NB4 (cell line): Measurements from ENCODE around the gene ACIN1.

Experiments
- DNase-seq: peaks from one replicate; pipeline ENCODE4 v3.0.0; 2010; ENCODE audit warnings: low read depth
- H3K4me3 ChIP-seq: one replicate; pipeline ENCODE4 v1.5.1; 2011; ENCODE audit warnings: mild to moderate bottlenecking, low read depth, low read length, moderate library complexity
- MYC ChIP-seq: IDR thresholded peaks from 2 replicates; pipeline ENCODE4 v1.6.1; 2011; ENCODE audit warnings: low read depth, low read length
- POLR2A ChIP-seq: IDR thresholded peaks from 2 replicates; pipeline ENCODE4 v1.6.1; 2011; ENCODE audit warnings: mild to moderate bottlenecking; ENCODE audit not compliant: insufficient read length; ENCODE audit errors: extremely low read depth
- TF ChIP-seq, protein P1 (sequence below): IDR thresholded peaks from one replicate; pipeline ENCODE4 v1.5.1; 2012; ENCODE audit warnings: low read depth, low read length
- TF ChIP-seq, protein P2 (sequence below): IDR thresholded peaks from 2 replicates; pipeline ENCODE4 v1.6.1; 2011; ENCODE audit warnings: low read depth, low read length

ACIN1 gene, protein sequence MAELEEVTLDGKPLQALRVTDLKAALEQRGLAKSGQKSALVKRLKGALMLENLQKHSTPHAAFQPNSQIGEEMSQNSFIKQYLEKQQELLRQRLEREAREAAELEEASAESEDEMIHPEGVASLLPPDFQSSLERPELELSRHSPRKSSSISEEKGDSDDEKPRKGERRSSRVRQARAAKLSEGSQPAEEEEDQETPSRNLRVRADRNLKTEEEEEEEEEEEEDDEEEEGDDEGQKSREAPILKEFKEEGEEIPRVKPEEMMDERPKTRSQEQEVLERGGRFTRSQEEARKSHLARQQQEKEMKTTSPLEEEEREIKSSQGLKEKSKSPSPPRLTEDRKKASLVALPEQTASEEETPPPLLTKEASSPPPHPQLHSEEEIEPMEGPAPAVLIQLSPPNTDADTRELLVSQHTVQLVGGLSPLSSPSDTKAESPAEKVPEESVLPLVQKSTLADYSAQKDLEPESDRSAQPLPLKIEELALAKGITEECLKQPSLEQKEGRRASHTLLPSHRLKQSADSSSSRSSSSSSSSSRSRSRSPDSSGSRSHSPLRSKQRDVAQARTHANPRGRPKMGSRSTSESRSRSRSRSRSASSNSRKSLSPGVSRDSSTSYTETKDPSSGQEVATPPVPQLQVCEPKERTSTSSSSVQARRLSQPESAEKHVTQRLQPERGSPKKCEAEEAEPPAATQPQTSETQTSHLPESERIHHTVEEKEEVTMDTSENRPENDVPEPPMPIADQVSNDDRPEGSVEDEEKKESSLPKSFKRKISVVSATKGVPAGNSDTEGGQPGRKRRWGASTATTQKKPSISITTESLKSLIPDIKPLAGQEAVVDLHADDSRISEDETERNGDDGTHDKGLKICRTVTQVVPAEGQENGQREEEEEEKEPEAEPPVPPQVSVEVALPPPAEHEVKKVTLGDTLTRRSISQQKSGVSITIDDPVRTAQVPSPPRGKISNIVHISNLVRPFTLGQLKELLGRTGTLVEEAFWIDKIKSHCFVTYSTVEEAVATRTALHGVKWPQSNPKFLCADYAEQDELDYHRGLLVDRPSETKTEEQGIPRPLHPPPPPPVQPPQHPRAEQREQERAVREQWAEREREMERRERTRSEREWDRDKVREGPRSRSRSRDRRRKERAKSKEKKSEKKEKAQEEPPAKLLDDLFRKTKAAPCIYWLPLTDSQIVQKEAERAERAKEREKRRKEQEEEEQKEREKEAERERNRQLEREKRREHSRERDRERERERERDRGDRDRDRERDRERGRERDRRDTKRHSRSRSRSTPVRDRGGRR

DNA sequence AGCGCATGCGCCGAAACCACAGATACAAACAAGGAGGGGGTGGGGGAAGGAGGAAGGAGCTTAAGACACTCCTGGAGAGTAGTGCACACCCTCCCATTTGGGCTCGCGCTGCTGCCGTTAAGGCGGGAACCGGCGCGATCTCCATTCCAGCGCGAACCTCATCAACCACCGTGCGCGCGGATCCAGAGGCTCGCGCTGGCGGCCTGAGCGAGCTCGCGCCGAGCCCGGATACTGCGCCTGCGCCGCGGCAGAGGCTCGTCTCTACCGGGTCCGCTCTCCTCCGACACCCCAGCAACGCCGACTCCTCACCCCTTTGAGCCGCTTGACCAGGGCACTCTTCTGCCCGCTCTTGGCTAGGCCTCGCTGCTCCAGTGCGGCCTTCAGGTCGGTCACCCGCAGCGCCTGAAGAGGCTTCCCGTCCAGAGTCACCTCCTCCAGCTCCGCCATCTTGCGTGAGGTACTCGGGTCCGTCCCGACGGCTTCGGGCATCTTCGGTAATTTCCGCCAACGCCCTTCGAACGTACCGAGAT is at the start of gene ACIN1:
Gene ACIN1 (minus strand): TSS at position 471 of the 530 bp plus-strand sequence. CDS start 24 bp downstream, at position 447.
- TF ChIP-seq MYC (peak; percentile 30; the same call in 1 of the 2 replicates), POLR2A (peak; percentile 69)
- TF ChIP-seq, protein P1, sequence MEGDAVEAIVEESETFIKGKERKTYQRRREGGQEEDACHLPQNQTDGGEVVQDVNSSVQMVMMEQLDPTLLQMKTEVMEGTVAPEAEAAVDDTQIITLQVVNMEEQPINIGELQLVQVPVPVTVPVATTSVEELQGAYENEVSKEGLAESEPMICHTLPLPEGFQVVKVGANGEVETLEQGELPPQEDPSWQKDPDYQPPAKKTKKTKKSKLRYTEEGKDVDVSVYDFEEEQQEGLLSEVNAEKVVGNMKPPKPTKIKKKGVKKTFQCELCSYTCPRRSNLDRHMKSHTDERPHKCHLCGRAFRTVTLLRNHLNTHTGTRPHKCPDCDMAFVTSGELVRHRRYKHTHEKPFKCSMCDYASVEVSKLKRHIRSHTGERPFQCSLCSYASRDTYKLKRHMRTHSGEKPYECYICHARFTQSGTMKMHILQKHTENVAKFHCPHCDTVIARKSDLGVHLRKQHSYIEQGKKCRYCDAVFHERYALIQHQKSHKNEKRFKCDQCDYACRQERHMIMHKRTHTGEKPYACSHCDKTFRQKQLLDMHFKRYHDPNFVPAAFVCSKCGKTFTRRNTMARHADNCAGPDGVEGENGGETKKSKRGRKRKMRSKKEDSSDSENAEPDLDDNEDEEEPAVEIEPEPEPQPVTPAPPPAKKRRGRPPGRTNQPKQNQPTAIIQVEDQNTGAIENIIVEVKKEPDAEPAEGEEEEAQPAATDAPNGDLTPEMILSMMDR: no peak
- TF ChIP-seq, protein P2, sequence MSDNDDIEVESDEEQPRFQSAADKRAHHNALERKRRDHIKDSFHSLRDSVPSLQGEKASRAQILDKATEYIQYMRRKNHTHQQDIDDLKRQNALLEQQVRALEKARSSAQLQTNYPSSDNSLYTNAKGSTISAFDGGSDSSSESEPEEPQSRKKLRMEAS: no peak
- peak; percentile 92 for DNase-seq
- H3K4me3 ChIP-seq: peak within 1 kb of the TSS; percentile 88

DNA sequence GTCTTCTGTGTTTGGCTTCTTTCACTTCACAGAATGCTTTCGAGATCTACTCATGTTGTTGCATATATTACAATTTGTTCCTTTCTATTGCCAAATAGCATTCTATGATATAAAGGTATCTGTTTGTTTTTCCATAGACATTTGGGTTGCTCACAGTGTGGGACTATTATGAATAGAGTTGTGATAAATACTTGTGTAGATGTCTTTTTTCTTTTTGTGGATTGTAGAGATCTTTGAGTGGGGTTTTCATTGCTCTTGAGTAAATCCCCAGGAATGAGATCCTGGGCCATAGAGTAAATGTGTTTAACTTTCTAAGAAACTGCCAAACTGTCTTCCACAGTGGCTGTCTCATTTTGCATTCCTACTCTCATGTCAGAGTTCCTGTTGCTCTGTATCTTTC is 49.0 kb upstream of the ACIN1 start:
- TF ChIP-seq POLR2A (no peak), MYC (no peak)
- TF ChIP-seq, protein P1: no peak
- TF ChIP-seq, protein P2: no peak
- no peak overlapping the region for H3K4me3 ChIP-seq
- no peak for DNase-seq

DNA sequence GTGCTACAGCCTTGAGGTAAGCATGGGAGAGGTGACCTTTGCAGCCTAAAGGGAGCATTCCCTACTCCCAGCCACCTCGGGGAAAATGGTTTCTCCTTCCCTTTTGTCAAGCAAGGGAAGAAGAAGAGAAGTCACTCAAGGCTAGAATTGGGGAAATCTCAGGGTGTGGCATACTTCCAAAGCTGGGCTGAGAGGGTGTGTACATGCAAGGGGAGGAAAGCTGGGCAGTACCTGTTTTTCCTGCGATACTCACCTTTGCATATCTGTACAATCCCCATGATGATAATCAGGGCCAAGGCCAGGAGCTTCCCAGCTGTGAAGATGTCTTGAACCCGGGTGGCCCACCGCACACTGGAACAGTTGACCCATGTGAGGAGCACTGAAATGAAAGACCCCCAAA is 47.9 kb upstream of the ACIN1 start:
- TF ChIP-seq MYC: no peak
- no peak overlapping the region for H3K4me3 ChIP-seq
- no peak for DNase-seq

DNA sequence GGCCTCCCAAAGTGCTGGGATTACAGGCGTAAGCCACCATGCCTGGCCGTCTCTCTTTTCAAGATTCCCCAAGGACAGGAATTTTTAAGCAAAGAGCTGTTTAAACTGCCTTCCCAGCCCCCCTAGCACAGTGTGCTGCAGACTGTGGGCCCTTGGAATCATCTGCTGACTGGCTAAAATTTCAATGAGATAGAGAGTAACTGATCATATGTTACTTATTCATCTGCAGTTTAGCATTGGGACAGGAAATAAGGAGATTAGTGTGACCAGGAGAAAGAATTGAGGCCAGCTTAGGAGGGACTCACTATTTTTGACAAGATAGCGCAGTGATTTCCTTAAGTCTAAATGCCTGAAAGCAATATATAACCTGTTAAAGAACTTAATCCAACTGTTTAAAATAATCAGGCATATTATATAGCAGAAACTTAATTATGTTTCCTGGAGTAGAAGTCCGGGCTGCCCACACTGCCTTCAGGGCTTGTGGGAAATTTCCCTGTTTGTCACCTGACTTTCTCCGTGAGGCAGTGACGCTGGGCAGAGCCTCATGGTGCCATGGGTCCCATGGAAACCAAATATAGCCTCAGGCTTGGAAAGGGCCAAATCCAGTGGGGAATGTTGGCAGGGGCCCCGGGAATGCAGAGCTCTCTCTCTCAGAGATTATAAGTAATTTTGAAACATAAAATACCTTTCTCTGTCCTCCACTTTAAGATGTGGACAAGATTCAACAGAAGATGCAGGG is 46.9 kb upstream of the ACIN1 start:
- TF ChIP-seq, protein P2: no peak
- TF ChIP-seq MYC (no peak), POLR2A (no peak)
- TF ChIP-seq, protein P1: no peak
- no peak overlapping the region for H3K4me3 ChIP-seq
- no peak for DNase-seq

DNA sequence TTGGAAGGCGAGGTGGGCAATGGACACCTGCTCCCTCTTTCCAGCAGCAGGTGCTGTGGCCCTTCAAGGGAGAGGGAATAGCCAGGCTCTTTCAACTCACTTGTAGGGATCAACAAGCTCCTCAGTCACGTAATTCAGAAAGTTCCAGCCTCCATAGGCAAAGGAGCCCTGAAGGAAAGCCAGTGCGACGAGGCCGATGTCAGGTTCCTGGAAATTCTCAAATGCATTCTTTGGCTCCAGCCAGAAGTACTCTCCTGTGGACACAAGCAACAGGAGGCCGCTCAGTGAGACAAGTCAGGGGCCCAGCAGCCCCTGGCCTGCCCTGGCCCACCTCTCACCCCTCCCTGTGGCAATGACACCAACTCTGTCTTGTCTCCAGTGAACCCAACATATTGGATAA is 45.4 kb upstream of the ACIN1 start:
- H3K4me3 ChIP-seq: no peak overlapping the region
- no peak for DNase-seq
- TF ChIP-seq MYC: no peak
- TF ChIP-seq, protein P2: no peak
- TF ChIP-seq, protein P1: no peak
